ENCODE data around the gene ZNF804A.

DNA sequence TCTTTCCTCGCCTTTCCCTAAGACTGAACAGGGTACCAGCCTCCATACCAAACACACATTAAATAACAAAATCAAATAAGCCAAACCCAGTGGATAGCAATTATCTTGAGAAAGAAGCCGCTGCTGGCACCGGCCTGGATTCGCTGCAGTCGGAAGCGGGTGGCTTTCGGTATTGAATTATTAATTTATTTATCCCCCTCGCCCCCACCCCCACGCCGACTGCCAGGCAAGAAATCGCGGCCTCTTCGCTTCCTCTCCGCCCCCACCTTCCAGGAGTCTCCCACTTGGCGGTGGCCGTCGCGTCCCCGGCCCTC lies 370 bp upstream of the ZNF804A start:
- TF ChIP-seq, protein P1, sequence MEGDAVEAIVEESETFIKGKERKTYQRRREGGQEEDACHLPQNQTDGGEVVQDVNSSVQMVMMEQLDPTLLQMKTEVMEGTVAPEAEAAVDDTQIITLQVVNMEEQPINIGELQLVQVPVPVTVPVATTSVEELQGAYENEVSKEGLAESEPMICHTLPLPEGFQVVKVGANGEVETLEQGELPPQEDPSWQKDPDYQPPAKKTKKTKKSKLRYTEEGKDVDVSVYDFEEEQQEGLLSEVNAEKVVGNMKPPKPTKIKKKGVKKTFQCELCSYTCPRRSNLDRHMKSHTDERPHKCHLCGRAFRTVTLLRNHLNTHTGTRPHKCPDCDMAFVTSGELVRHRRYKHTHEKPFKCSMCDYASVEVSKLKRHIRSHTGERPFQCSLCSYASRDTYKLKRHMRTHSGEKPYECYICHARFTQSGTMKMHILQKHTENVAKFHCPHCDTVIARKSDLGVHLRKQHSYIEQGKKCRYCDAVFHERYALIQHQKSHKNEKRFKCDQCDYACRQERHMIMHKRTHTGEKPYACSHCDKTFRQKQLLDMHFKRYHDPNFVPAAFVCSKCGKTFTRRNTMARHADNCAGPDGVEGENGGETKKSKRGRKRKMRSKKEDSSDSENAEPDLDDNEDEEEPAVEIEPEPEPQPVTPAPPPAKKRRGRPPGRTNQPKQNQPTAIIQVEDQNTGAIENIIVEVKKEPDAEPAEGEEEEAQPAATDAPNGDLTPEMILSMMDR (IDR thresholded peaks at IDR 0.05) = no peak
- no peak for TF ChIP-seq POLR2AphosphoS5 (IDR thresholded peaks at IDR 0.05)
- TF ChIP-seq POLR2A (IDR thresholded peaks at IDR 0.05) = no peak
- TF ChIP-seq EP300 (IDR thresholded peaks at IDR 0.05) = no peak
